ENCODE measurements around the gene SRP14.

GRCh38 chr15:40070166-40070557 is 31.2 kb upstream of the SRP14 start:
- TF ChIP-seq CTCF (IDR thresholded peaks at IDR 0.05), result no peak
- TF ChIP-seq POLR2AphosphoS5 (IDR thresholded peaks at IDR 0.05), result no peak
- no peak for TF ChIP-seq POLR2A (IDR thresholded peaks at IDR 0.05)

Data from sigmoid colon (tissue), 4 donors.